D341Med (cell line): Measurements from ENCODE around the gene CASP8AP2.
"Not testable (repeated sequence)": the region's sequence is repeated elsewhere in the genome, so short reads cannot be mapped to it uniquely, and the experiment has no call there.

Source experiments
- DNase-seq: peaks from one replicate; pipeline ENCODE4 v3.0.0; 2012; ENCODE audit warnings: low spot score

The CASP8AP2 gene

GRCh38 chr6:89887452-89888137 is 57.9 kb downstream of the CASP8AP2 start:
- DNase-seq = peak; percentile 33

- DNase-seq = no peak
These were observed 58.4 kb downstream of the CASP8AP2 start for GRCh38 chr6:89888138-89888514.

- DNase-seq = no peak
These were observed 59.2 kb downstream of the CASP8AP2 start for GRCh38 chr6:89888871-89889270.

- not testable (repeated sequence) for DNase-seq
These were observed 61.3 kb downstream of the CASP8AP2 start for GRCh38 chr6:89890845-89891528.

GRCh38 chr6:89892577-89892976 is 62.9 kb downstream of the CASP8AP2 start:
- not testable (repeated sequence) for DNase-seq

GRCh38 chr6:89894169-89894568 is 64.5 kb downstream of the CASP8AP2 start, which contains the start of gene GJA10:
Gene GJA10 (plus strand): TSS chr6:89894469. CDS start chr6:89894469, 0 bp downstream.
- DNase-seq = no peak

- DNase-seq = no peak
These were observed 65.7 kb downstream of the CASP8AP2 start for GRCh38 chr6:89895276-89895874.

- not testable (repeated sequence) for DNase-seq
These were observed 80.6 kb downstream of the CASP8AP2 start for GRCh38 chr6:89910001-89910901.

GRCh38 chr6:89910902-89911240 is 81.2 kb downstream of the CASP8AP2 start:
- DNase-seq = no peak

- no peak for DNase-seq
These were observed 86.6 kb downstream of the CASP8AP2 start for GRCh38 chr6:89916136-89916920.

GRCh38 chr6:89917216-89917615 is 87.5 kb downstream of the CASP8AP2 start:
- no peak for DNase-seq

GRCh38 chr6:89917801-89918366 is 88.2 kb downstream of the CASP8AP2 start:
- no peak for DNase-seq
